ENCODE results near the gene KIF1A. TPM values are rescaled to one million over a fixed set of nuclear protein-coding genes. Genes with fewer than 3 reads are reported as not detected.
"Not testable (repeated sequence)": the region's sequence is repeated elsewhere in the genome, so short reads cannot be mapped to it uniquely, and the experiment has no call there.

KIF1A gene
- total RNA-seq, 1 donor: not detected

DNA sequence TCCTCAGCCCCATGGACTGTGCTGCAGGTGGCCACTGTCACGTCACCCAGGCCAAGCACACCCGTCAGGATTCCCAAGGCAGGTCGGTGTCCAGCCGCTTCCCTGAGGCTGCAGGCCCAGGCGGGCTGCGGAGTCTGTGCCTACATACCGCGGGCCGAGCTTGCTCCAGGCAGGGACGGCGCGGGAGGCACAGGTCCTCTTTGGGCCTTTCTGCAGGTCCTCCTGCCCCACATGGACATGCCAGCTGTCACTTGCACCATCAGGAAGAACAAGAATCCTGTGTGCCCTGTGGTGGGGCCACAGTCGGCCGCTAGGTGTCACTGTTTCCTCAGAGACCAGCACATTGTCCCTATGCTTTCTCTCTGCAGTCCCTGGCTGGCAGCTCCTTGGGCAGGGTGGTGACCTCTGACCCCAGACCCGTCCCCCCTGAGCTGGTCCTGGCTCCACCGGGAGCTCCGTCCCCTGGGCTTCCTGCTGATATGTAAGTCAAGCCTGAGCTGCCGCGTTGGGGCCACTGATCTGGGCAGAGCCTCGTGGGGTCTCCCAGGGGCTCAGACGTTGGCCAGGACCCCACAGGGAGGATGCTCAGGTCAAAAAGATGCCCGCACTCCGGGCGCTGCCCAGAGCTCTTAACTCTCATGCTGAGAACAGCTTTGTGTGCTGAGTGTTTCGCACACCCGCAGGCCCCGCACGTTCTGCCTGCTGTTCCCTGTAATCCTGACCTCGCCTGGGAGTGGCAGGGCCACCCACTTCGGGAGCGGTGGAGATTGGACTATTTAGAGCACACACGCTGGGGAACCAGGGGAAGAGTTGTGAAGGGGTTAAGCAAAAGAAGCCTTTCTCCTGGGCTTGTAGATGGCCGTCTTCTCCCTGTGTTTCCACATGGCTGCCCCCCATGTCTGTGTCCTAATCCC, 31.3 kb upstream of the KIF1A start:
- Histone ChIP-seq H3K4me3 (ENCODE audit: low read length) (no peak overlapping the region), H3K4me1 (ENCODE audit: insufficient read depth, low read length) (no peaks in the 10 kb centered on the region), H3K9me3 (ENCODE audit: low read depth, low read length) (no peaks in the 10 kb centered on the region), H3K27me3 (ENCODE audit: insufficient read depth, low read length) (no peaks in the 10 kb centered on the region)

DNA sequence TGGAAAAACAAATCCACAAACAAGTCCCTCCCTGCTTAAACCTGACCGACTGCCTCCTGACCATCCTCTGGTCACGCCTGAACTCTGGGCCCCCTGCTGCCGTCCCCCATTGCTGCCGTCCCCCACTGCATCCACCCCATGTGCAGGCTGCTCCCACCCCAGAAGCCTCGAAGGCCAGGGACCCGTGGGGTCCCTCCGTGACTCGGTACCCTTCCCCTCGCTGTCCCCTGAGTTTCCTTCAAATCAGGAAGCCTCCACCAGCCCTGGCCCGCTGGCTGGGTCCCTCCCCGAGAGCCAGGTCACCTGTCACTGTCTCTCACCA, 30.7 kb upstream of the KIF1A start:
- Histone ChIP-seq H3K9me3 (ENCODE audit: low read depth, low read length) (no peaks in the 10 kb centered on the region), H3K27me3 (ENCODE audit: insufficient read depth, low read length) (no peaks in the 10 kb centered on the region), H3K4me1 (ENCODE audit: insufficient read depth, low read length) (no peaks in the 10 kb centered on the region), H3K4me3 (ENCODE audit: low read length) (no peak overlapping the region)

DNA sequence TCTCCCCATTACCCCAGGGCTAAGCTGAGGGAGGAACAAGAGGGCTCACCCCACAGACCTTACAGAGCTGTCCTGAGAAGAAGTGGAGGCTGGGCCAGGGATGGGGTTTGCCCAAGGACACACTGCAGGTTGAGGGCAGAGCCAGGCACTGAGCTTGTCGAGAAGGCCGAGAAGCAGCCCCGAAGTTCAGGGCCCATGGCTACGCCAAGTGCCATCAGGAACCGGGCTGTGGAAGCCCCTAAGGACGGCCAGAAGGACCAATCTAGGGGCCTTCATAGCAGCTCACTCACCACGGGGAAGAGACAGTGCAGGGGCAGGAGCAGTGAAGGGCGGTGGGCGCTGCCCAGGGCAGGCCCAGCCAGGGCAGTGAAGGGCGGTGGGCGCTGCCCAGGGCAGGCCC, 30.0 kb upstream of the KIF1A start:
- no peaks in the 10 kb centered on the region for H3K27me3 ChIP-seq (ENCODE audit: insufficient read depth, low read length)
- no peak overlapping the region for H3K4me3 ChIP-seq (ENCODE audit: low read length)
- H3K4me1 ChIP-seq (ENCODE audit: insufficient read depth, low read length): no peaks in the 10 kb centered on the region
- no peaks in the 10 kb centered on the region for H3K9me3 ChIP-seq (ENCODE audit: low read depth, low read length)

DNA sequence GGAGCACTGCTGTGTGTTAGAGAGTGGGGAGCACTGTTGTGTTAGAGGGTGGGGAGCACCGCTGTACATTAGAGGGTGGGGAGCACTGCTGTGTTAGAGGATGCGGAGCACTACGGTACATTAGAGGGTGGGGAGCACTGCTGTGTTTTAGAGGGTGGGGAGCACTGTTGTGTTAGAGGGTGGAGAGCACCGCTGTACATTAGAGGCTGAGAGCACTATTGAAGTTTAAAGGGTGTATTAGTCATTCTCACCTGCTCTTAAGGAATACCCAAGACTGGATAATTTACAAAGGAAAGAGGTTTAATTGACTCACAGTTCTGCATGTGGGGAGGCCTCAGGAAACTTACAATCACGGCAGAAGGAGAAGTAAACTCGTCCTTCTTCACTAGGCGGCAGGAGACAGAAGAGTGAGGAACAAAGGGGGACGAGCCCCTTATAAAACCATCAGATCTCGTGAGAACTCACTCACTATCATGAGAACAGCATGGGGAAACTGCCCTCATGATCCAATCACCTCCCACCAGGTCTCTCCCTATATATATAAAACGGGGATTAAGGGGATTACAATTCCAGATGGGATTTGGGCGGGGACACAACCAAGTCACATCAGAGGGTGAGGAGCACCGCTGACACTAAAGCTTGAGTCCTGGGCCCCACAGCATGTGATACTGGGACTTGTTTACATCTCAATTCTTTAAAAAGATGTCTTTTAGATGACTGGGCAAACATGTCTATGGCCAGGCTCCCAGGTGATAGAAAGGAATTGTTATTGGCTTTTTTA, 29.1 kb upstream of the KIF1A start:
- no peaks in the 10 kb centered on the region for H3K27me3 ChIP-seq (ENCODE audit: insufficient read depth, low read length)
- H3K4me1 ChIP-seq (ENCODE audit: insufficient read depth, low read length): no peaks in the 10 kb centered on the region
- H3K9me3 ChIP-seq (ENCODE audit: low read depth, low read length): no peaks in the 10 kb centered on the region
- H3K4me3 ChIP-seq (ENCODE audit: low read length): no peak overlapping the region

DNA sequence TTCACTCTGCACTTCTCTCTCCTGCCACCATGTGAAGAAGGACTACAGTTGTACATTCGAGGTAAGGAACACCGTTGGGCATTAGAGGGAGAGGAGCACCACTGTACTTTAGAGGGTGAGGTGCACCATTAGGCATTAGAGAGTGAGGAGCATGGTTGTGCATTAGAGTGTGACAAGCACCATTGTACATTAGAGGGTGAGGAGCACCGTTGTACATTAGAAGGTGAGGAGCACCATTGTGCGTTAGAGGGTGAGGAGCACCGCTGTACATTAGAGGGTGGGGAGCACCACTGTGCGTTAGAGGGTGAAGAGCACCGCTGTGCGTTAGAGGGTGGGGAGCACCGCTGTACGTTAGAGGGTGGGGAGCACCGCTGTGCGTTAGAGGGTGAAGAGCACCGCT, 27.8 kb upstream of the KIF1A start:
- Histone ChIP-seq H3K9me3 (ENCODE audit: low read depth, low read length) (no peaks in the 10 kb centered on the region), H3K4me3 (ENCODE audit: low read length) (no peak overlapping the region), H3K27me3 (ENCODE audit: insufficient read depth, low read length) (no peaks in the 10 kb centered on the region), H3K4me1 (ENCODE audit: insufficient read depth, low read length) (no peaks in the 10 kb centered on the region)

- Histone ChIP-seq H3K9me3 (ENCODE audit: low read depth, low read length) (no peaks in the 10 kb centered on the region), H3K4me3 (ENCODE audit: low read length) (no peak overlapping the region)
These were observed 27.0 kb upstream of the KIF1A start for GRCh38 chr2:240846873-240847595.

GRCh38 chr2:240846309-240846708, 26.3 kb upstream of the KIF1A start:
- H3K4me3 ChIP-seq (ENCODE audit: low read length); H3K27me3 ChIP-seq (ENCODE audit: insufficient read depth, low read length); H3K9me3 ChIP-seq (ENCODE audit: low read depth, low read length); H3K4me1 ChIP-seq (ENCODE audit: insufficient read depth, low read length): not testable (repeated sequence)

More at GRCh38 chr2:240846873-240847595, 27.0 kb upstream of the KIF1A start:
- Histone ChIP-seq H3K4me1 (ENCODE audit: insufficient read depth, low read length) (no peaks in the 10 kb centered on the region), H3K27me3 (ENCODE audit: insufficient read depth, low read length) (no peaks in the 10 kb centered on the region)

DNA sequence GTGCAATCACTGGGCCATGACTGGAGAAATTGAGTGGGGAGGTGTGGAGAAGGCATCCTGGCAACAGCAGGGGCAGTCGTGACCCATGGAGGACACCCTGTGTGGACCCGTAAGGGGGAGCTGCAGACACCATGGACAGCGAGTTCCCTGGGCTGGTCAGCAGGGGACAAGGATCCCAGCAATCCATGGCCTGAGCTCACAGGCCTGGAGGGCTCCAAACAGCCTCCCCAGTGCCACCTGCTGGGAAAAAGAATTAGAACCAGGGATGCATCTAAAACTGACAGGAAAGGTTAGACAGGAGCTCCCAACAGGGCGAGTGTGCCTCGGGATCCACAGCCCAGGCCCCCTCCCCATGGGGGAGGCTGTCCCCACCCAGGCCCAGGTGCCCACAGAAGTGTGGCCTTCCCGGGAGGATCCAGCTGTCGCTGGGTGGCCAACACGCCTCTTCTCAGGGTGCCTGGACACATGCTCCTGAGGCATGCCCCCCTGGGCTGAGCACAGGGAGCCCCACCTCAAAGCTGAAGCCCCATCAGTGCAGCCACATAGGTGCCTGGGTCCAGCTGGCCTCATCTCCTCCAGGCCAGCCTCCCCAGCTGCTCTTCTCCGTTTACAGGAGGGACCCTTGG, 20.5 kb upstream of the KIF1A start:
- Histone ChIP-seq H3K27me3 (ENCODE audit: insufficient read depth, low read length) (no peaks in the 10 kb centered on the region), H3K4me1 (ENCODE audit: insufficient read depth, low read length) (no peaks in the 10 kb centered on the region), H3K9me3 (ENCODE audit: low read depth, low read length) (no peaks in the 10 kb centered on the region)

DNA sequence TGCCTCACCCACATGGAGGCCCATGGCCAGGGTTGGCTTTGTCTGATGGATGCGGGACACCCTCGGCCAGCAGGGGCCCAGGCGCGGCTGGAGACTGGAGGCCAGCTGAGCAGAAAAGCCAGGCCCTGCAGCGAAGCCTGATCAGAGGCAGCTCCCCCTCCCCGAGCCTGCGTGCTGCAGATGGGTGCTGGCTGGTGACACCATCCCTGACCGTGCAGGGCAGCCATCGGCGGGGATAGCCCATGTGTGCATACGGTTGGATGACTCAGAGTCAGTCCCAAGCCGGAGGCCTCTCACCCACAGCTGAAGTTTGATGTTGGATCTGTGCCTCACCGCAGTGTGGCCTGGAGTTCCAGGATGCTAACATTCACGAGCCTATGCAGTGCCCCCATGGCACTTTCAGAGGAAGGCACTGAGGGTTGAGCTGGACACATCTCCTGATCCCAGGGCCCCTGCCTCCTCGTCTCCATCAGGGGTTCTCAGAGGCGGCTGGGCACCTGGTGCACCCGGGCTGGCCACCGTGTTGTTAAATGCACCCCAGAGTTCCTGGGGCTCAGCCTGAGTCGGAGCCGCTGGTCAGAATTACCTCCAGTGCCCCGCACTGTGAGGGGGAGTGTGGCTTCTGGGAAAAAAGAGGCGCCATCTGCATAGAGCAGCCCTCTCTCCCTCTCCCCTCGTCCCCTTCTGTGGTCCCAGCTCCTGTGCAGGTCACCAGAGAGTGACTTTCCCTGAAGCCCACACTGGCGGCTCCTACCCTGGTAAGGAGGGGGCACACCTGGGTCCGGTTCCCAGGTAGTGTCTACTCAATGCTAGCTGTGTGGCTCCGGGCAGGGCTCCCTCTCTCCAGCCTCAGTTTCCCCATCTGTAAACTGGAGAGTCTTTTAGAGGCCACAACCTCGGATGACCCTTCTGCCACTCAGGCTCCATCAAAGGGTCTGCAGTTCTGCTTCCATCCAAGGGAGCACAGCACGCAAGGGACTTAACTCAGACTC, 19.4 kb upstream of the KIF1A start:
- no peaks in the 10 kb centered on the region for H3K9me3 ChIP-seq (ENCODE audit: low read depth, low read length)
- H3K27me3 ChIP-seq (ENCODE audit: insufficient read depth, low read length): no peaks in the 10 kb centered on the region
- no peaks in the 10 kb centered on the region for H3K4me1 ChIP-seq (ENCODE audit: insufficient read depth, low read length)
- no peak overlapping the region for H3K4me3 ChIP-seq (ENCODE audit: low read length)

More for the DNA sequence above, 20.5 kb upstream of the KIF1A start:
- no peak overlapping the region for H3K4me3 ChIP-seq (ENCODE audit: low read length)

- Histone ChIP-seq H3K27me3 (ENCODE audit: insufficient read depth, low read length) (no peaks in the 10 kb centered on the region), H3K9me3 (ENCODE audit: low read depth, low read length) (no peaks in the 10 kb centered on the region), H3K4me1 (ENCODE audit: insufficient read depth, low read length) (peaks cover 2% of the 10 kb centered on the region), H3K4me3 (ENCODE audit: low read length) (no peak overlapping the region)
These were observed 17.6 kb upstream of the KIF1A start for GRCh38 chr2:240837621-240838020.

DNA sequence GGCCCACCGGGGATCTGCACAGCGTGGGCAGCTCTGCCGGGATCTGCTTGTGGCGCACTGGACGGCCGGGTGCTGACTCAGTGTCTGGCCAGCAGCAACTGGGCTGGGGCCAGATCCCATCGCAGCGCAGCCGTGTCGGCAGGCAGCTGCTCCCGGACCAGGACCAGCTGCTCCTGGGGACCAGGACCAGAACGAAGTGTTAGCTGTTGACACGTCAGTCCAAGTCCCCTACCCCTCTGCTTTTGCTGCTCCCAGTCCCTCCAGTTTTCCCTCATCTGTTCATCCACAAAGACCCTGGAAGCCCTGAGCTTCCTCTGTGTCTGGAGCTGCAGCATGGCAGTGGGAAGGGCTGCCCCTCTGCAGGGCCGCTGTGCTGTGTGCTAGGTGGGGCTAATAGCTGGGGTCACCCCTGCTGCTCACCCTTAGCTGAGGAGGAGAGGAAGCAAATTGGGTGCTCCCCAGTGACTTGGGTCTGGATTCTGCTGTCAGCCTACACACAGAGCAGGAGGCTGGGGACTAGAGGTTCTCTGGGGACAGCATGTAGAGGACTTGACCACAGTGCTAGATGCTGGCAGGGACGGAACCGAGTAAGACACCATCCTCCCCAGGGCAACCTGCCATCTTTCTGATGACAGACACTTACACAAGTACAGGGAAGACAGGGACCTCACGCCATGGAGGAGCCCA, 16.9 kb upstream of the KIF1A start:
- H3K4me3 ChIP-seq (ENCODE audit: low read length): no peak overlapping the region
- no peaks in the 10 kb centered on the region for H3K27me3 ChIP-seq (ENCODE audit: insufficient read depth, low read length)
- no peaks in the 10 kb centered on the region for H3K9me3 ChIP-seq (ENCODE audit: low read depth, low read length)
- H3K4me1 ChIP-seq (ENCODE audit: insufficient read depth, low read length): peaks cover 5% of the 10 kb centered on the region

GRCh38 chr2:240835528-240835927, 15.5 kb upstream of the KIF1A start:
- Histone ChIP-seq H3K27me3 (ENCODE audit: insufficient read depth, low read length) (peaks cover 9% of the 10 kb centered on the region), H3K4me1 (ENCODE audit: insufficient read depth, low read length) (peaks cover 10% of the 10 kb centered on the region), H3K9me3 (ENCODE audit: low read depth, low read length) (no peaks in the 10 kb centered on the region), H3K4me3 (ENCODE audit: low read length) (no peak overlapping the region)

GRCh38 chr2:240834377-240834975, 14.5 kb upstream of the KIF1A start:
- peaks cover 14% of the 10 kb centered on the region for H3K27me3 ChIP-seq (ENCODE audit: insufficient read depth, low read length)
- H3K9me3 ChIP-seq (ENCODE audit: low read depth, low read length): no peaks in the 10 kb centered on the region
- peaks cover 10% of the 10 kb centered on the region for H3K4me1 ChIP-seq (ENCODE audit: insufficient read depth, low read length)
- H3K4me3 ChIP-seq (ENCODE audit: low read length): no peak overlapping the region
